Aorta (tissue), 5 donors: ENCODE results near the gene CTSD. TPM values are rescaled to one million over a fixed set of nuclear protein-coding genes. Genes with fewer than 3 reads are reported as not detected.
A peak's percentile ranks its signal among the peaks of the same experiment; 100 is the strongest.

Experiments
- ATAC-seq: fragments of 200-7000 bp; cut with Tn5 transposase; one replicate; pipeline ENCODE4 v1.9.1; 2022; ENCODE audit warnings: moderate library complexity; ENCODE audit not compliant: low FRiP score
- DNase-seq, 2 donors: peaks; one replicate each; pipeline ENCODE4 v3.0.0-alpha.2; 2020
- H3K27ac ChIP-seq, 2 donors: one replicate each; pipeline ENCODE4 v1.5.1; 2013; ENCODE audit warnings: low read length in 2 of 2, mild to moderate bottlenecking in 2 of 2, moderate library complexity in 2 of 2, control low read depth in 1 of 2, inconsistent platforms in 1 of 2, low read depth in 1 of 2
- H3K27me3 ChIP-seq, 2 donors: one replicate each; pipeline ENCODE4 v1.6.1; 2013; ENCODE audit warnings: control low read depth in 1 of 2, low read length in 1 of 2, mild to moderate bottlenecking in 1 of 2, moderate library complexity in 1 of 2; ENCODE audit not compliant: insufficient read depth in 2 of 2, control insufficient read depth in 1 of 2
- H3K36me3 ChIP-seq, 2 donors: one replicate each; pipeline ENCODE4 v1.6.1; 2013; ENCODE audit warnings: control low read depth in 1 of 2, low read length in 1 of 2, mild to moderate bottlenecking in 1 of 2; ENCODE audit not compliant: insufficient read depth in 2 of 2, control insufficient read depth in 1 of 2
- H3K4me1 ChIP-seq, 2 donors: one replicate each; pipeline ENCODE4 v1.6.1; 2013; ENCODE audit warnings: low read length in 2 of 2, control low read depth in 1 of 2, mild to moderate bottlenecking in 1 of 2, moderate library complexity in 1 of 2; ENCODE audit not compliant: insufficient read depth in 2 of 2, control insufficient read depth in 1 of 2
- H3K4me3 ChIP-seq, 2 donors: one replicate each; pipeline ENCODE4 v1.5.1; 2013; ENCODE audit warnings: low read length in 2 of 2, control low read depth in 1 of 2, mild to moderate bottlenecking in 1 of 2
- H3K9me3 ChIP-seq: one replicate; pipeline ENCODE4 v1.6.1; 2013; ENCODE audit warnings: mild to moderate bottlenecking, low read length; ENCODE audit not compliant: control insufficient read depth
- WGBS, 2 donors: extraction: QIAGEN DNeasy Blood & Tissue Kit; methylation state at CpG; one replicate each; pipeline ENCODE4 v1.1.7; 2013; 5-methylcytosine and 5-hydroxymethylcytosine counted together
- intact Hi-C, 2 donors: fragments of 100-400 bp; cut with DNase I; formaldehyde crosslinking; loops; one replicate each; pipeline versions ENCODE4 v1.14.2 to v1.15.0; 2022
- polyA plus RNA-seq, 2 donors: library from polyadenylated mRNA; stranded (reverse); fragments of 200-250 nt; gene quantifications; one replicate each; pipeline ENCODE4 v1.2.3, GENCODE V29; 2013
- total RNA-seq, 2 donors: library from RNA; stranded (reverse); fragmentation: NEBNext Ultra II Directional; extraction: Animal tissue kit (Norgen Biotek cat#: 25700); gene quantifications; one replicate each; pipeline ENCODE4 v1.2.1, GENCODE V29; 2021
- donor health status: healthy with polysubstance abuse.
- donor health status: Bipolar disorder and iron deficiency.
- donor health status: DM: no; HTN: no; CAD: no.
- donor health status: DM: no; HTN: no; CAD: no.
- donor health status: DM: yes; HTN: yes; CAD: no.

Gene CTSD
- total and polyA plus RNA-seq, 4 donors: 473 to 646 (median 577) TPM

DNA sequence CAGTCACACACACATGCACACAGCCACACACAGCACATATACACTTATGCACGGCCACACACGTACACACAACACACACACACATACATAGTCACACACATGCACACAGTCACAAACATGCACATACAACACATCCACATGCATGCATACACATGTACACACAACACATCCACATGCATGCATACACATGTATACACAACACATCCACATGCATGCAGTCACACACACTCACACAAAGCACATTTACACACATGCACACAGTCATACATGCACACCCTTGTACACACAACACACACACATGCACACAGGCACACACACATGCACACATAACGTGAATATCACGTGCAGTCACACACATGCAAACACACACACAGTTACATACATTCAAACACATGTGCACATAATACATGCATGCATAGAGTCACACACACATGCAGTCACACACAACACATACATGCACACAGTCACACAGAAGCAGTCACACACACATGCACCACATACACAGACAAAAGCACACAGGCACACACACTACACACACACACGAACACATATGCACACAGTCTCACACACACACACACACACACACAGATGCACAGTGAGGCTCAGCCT lies 32.2 kb downstream of the CTSD start:
- WGBS, 2 donors: 90 to 93% methylated on average over 5 of the region's 5 CpGs
- Histone ChIP-seq H3K27me3 (no peaks in the 10 kb centered on the region), H3K4me3 (no peak overlapping the region), H3K9me3 (no peaks in the 10 kb centered on the region), H3K27ac (no peak overlapping the region), H3K36me3 (no peaks in the 10 kb centered on the region), H3K4me1 (no peaks in the 10 kb centered on the region)
- intact Hi-C loops: no loop called here
- DNase-seq: peak in 1 of 2 donors; percentile 8
- no peak for ATAC-seq

GRCh38 chr11:1730059-1730629 lies 33.6 kb downstream of the CTSD start:
- Histone ChIP-seq H3K27ac (no peak overlapping the region), H3K36me3 (no peaks in the 10 kb centered on the region), H3K4me1 (no peaks in the 10 kb centered on the region), H3K27me3 (no peaks in the 10 kb centered on the region), H3K9me3 (no peaks in the 10 kb centered on the region), H3K4me3 (no peak overlapping the region)
- intact Hi-C loops: no loop called here
- whole genome bisulfite sequencing, 2 donors: 64 to 68% methylated on average over 11 of the region's 11 CpGs
- peak in 1 of 2 donors; percentile 34 for DNase-seq
- no peak for ATAC-seq

DNA sequence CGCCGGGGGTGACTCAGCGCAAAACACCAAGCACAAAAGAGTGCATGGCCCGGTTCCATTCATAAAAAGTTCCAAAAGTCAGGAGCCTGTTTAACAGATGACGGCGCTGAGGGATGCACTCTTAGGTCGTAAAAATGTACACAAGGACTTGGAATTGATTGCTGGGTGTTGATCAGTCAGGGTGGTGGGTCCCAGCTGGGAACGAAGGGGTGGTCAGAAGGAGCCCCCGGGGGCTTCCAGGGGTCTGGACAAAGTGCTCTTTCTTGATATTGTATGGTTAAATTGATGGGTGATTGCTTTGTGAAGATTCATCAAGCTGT lies 34.1 kb downstream of the CTSD start:
- Histone ChIP-seq H3K4me3 (no peak overlapping the region), H3K4me1 (no peaks in the 10 kb centered on the region), H3K27ac (no peak overlapping the region), H3K27me3 (no peaks in the 10 kb centered on the region), H3K36me3 (no peaks in the 10 kb centered on the region), H3K9me3 (no peaks in the 10 kb centered on the region)
- intact Hi-C loops: no loop called here
- 71 to 78% methylated on average over 9 of the region's 9 CpGs for WGBS, 2 donors
- ATAC-seq (no peak), DNase-seq (no peak)

DNA sequence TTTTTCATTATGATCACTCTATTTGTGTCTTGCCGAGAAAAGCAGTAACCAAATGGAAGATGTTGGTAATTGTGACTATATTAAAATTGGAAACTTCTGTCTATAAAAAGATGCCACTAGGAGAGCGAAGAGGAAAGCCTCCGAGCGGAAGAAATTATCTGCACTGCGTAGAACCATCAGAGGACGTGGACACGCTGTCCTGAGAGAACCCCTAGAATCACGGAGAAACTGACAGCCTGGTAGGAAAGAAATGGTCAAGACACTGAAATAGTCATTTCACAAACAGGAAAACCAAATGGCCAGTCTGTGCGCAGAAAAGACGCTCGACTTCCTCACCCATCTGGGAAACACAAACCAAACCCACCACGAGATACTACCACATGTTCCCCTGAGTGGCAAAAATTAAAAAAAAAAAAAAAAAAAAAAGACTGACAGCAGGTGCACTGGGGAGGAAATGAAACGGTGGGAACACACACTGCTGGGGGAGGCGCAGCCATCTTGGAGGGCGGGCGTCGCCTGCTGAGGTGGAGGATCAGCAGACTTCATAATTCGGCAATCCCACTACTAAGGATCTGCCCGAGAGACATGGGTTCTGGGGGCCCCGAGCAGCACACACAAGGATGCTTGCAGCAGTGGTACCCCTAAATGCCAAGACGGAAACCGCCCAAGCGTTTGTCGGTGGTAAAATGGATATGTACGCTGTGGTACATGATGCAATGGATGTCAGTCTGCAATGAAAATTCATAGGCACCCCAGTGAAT lies 34.6 kb downstream of the CTSD start:
- Histone ChIP-seq H3K9me3 (no peaks in the 10 kb centered on the region), H3K27me3 (no peaks in the 10 kb centered on the region), H3K4me1 (no peaks in the 10 kb centered on the region), H3K27ac (no peak overlapping the region), H3K4me3 (no peak overlapping the region), H3K36me3 (no peaks in the 10 kb centered on the region)
- peak in 1 of 2 donors; percentile 46 for DNase-seq
- intact Hi-C loops: no loop called here
- ATAC-seq: no peak
- WGBS, 2 donors: 88% methylated on average over 25 of the region's 25 CpGs

- Histone ChIP-seq H3K36me3 (no peaks in the 10 kb centered on the region), H3K27me3 (no peaks in the 10 kb centered on the region), H3K27ac (no peak overlapping the region), H3K4me3 (no peak overlapping the region), H3K9me3 (no peaks in the 10 kb centered on the region), H3K4me1 (no peaks in the 10 kb centered on the region)
- peak in 1 of 2 donors; percentile 51 for DNase-seq
- ATAC-seq: no peak
- 60 to 63% methylated on average over 4 of the region's 4 CpGs for WGBS, 2 donors
- intact Hi-C loops: no loop called here
Observed at GRCh38 chr11:1728301-1728700, 35.4 kb downstream of the CTSD start.

- no peak for DNase-seq
- no peaks in the 10 kb centered on the region for H3K9me3 ChIP-seq
Observed at GRCh38 chr11:1727861-1728260, 35.9 kb downstream of the CTSD start.

GRCh38 chr11:1727096-1727690 lies 36.5 kb downstream of the CTSD start:
- Histone ChIP-seq H3K27ac (no peak overlapping the region), H3K9me3 (no peaks in the 10 kb centered on the region), H3K4me3 (no peak overlapping the region), H3K36me3 (no peaks in the 10 kb centered on the region), H3K4me1 (no peaks in the 10 kb centered on the region), H3K27me3 (no peaks in the 10 kb centered on the region)
- WGBS, 2 donors: 67 to 68% methylated on average over 11 of the region's 11 CpGs
- ATAC-seq (no peak), DNase-seq (no peak)
- intact Hi-C loops: no loop called here

More at GRCh38 chr11:1727861-1728260, 35.9 kb downstream of the CTSD start:
- no peaks in the 10 kb centered on the region for H3K36me3 ChIP-seq
- whole genome bisulfite sequencing, 2 donors: 77 to 85% methylated on average over 9 of the region's 9 CpGs
- intact Hi-C loops: no loop called here
- H3K4me3 ChIP-seq: no peak overlapping the region
- no peaks in the 10 kb centered on the region for H3K4me1 ChIP-seq
- no peak overlapping the region for H3K27ac ChIP-seq
- H3K27me3 ChIP-seq: no peaks in the 10 kb centered on the region
- no peak for ATAC-seq

DNA sequence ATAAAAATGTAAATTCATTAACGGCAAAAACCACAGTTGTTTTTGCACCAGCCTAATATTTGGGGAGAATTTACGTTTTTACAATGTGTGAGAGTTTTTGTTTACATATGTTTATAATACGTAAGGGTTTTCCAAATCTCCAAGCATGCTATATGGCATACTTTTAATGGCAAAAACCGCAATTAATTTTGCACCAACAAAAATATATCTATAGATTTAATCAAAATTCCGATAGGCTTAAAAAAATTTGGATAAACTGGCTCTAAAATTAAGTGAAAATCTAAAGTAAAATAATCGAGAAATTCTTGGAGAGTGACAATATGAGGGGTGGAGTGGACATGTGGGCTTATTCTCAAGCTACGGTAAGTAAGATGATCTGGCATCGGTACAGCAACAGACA lies 43.9 kb downstream of the CTSD start:
- DNase-seq (no peak), ATAC-seq (no peak)
- WGBS, 2 donors: 93 to 94% methylated on average over 8 of the region's 8 CpGs
- Histone ChIP-seq H3K36me3 (no peaks in the 10 kb centered on the region), H3K27me3 (no peaks in the 10 kb centered on the region), H3K4me1 (no peaks in the 10 kb centered on the region), H3K4me3 (no peak overlapping the region), H3K27ac (no peak overlapping the region), H3K9me3 (no peaks in the 10 kb centered on the region)
- intact Hi-C loops: no loop called here
